NCI-H526 (cell line): ENCODE measurements around the gene MITF.

ENCODE experiments used
- DNase-seq, 2 experiments: peaks; one replicate each; lab custom pipeline; 2025; lab: John Stamatoyannopoulos, UW

Gene MITF

GRCh38 chr3:69729147-69729919 is 9.9 kb upstream of the MITF start:
- no peak for DNase-seq

- no peak for DNase-seq
Measured at GRCh38 chr3:69731080-69731479, 8.2 kb upstream of the MITF start.

- DNase-seq: no peak
Measured at GRCh38 chr3:69735893-69736292, 3.4 kb upstream of the MITF start.

GRCh38 chr3:69737392-69737791 is 1.9 kb upstream of the MITF start:
- no peak for DNase-seq

- DNase-seq: no peak
Measured at GRCh38 chr3:69738315-69738714, 949 bp upstream of the MITF start.

GRCh38 chr3:69738859-69739203 is 433 bp upstream of the MITF start:
- DNase-seq: no peak

GRCh38 chr3:69740103-69741021 is 1.1 kb downstream of the MITF start:
- peak; percentile 4 to 52 for DNase-seq

- DNase-seq: no peak
Measured at GRCh38 chr3:69741032-69741767, 1.9 kb downstream of the MITF start.

- DNase-seq: no peak
Measured at GRCh38 chr3:69742391-69742790, 3.1 kb downstream of the MITF start.

- DNase-seq: no peak
Measured at GRCh38 chr3:69743975-69744906, 5.0 kb downstream of the MITF start.

GRCh38 chr3:69745505-69745904 is 6.2 kb downstream of the MITF start:
- no peak for DNase-seq

GRCh38 chr3:69746119-69746518 is 6.9 kb downstream of the MITF start:
- no peak for DNase-seq

- no peak for DNase-seq
Measured at GRCh38 chr3:69747511-69748258, 8.4 kb downstream of the MITF start.

GRCh38 chr3:69748503-69748902 is 9.2 kb downstream of the MITF start:
- DNase-seq: no peak

GRCh38 chr3:69749461-69749860 is 10.2 kb downstream of the MITF start:
- DNase-seq: no peak

- DNase-seq: no peak
Measured at GRCh38 chr3:69750549-69750948, 11.3 kb downstream of the MITF start.

- no peak for DNase-seq
Measured at GRCh38 chr3:69751074-69751476, 11.8 kb downstream of the MITF start.

- no peak for DNase-seq
Measured at GRCh38 chr3:69752241-69752640, 13.0 kb downstream of the MITF start.

- no peak for DNase-seq
Measured at GRCh38 chr3:69753179-69753775, 14.0 kb downstream of the MITF start.

- DNase-seq: no peak
Measured at GRCh38 chr3:69755795-69756194, 16.5 kb downstream of the MITF start.
